ENCODE results near the gene NEMP1.

Gene NEMP1

DNA sequence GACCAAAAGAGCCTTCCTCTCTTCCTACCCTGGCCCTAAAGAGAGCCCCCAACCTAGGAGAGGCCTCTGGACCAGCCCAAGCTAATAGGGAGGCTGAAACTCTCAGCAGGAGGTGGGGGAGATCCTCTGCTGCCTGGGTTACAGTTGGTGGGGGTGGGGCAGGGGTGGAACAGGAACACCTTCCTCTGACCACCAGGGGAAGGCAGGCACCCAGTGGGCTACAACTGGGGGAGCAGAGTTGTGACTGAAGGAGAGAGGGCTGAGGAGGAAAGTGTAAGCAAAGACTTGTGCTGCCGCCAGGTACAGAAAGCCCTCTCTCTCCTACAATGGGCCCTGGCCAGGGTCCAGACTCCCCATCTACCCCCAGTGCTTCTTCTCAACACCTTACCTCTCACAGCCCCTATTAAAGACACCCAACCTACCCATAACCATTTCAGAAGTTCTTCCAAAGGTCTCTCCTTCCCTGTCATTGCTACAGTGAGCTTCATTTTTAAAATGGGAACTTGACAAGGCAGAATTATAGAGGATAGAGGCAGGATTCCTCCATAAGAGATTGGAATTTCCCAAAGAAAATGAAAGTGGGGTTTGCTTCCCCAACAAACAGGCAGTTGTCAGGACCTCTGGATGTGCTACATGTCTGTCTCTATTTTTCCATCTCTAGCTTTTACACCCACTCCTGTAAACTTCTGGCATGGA lies 30.0 kb downstream of the NEMP1 start:
- Histone ChIP-seq H3K36me3 (ENCODE audit: control insufficient read depth in 2 of 2, insufficient read depth in 2 of 2, low read length in 2 of 2) (no peaks in the 10 kb centered on the region), H3K27me3 (ENCODE audit: control insufficient read depth in 1 of 2, insufficient read depth in 2 of 2, low read length in 2 of 2) (no peaks in the 10 kb centered on the region), H3K4me1 (ENCODE audit: control insufficient read depth, insufficient read depth, low read length) (peaks cover 9% of the 10 kb centered on the region), H3K4me3 (ENCODE audit: low read length in 2 of 2) (no peak overlapping the region), H3K9me3 (ENCODE audit: control insufficient read depth in 2 of 2, low read length in 2 of 2) (no peaks in the 10 kb centered on the region), H3K9ac (ENCODE audit: low read length in 2 of 2) (no peak overlapping the region), H3K27ac (ENCODE audit: low read length) (no peak overlapping the region)

DNA sequence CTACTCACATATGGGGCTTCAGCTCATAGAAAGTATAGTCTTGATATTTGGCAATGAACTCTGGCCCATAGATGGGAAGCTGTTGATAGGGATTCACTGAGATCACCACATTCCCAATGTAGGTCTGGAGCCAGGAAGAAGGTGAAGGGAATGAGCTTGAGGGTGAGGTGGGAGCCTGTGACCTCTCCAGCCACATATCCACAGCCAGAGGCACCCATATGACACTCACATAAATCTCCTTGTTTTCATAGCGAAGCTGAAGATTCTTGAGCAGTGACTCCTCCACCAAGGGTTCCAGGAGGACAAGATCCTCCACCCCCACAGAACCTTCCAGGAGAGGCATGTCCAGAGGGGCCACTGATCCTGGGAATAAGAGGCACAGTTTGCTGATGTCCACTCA lies 30.6 kb downstream of the NEMP1 start:
- Histone ChIP-seq H3K27me3 (ENCODE audit: control insufficient read depth in 1 of 2, insufficient read depth in 2 of 2, low read length in 2 of 2) (no peaks in the 10 kb centered on the region), H3K36me3 (ENCODE audit: control insufficient read depth in 2 of 2, insufficient read depth in 2 of 2, low read length in 2 of 2) (no peaks in the 10 kb centered on the region), H3K4me1 (ENCODE audit: control insufficient read depth, insufficient read depth, low read length) (peaks cover 9% of the 10 kb centered on the region), H3K4me3 (ENCODE audit: low read length in 2 of 2) (no peak overlapping the region), H3K9me3 (ENCODE audit: control insufficient read depth in 2 of 2, low read length in 2 of 2) (no peaks in the 10 kb centered on the region), H3K9ac (ENCODE audit: low read length in 2 of 2) (no peak overlapping the region), H3K27ac (ENCODE audit: low read length) (no peak overlapping the region)

GRCh38 chr12:57046947-57047890 lies 31.4 kb downstream of the NEMP1 start:
- H3K9me3 ChIP-seq (ENCODE audit: control insufficient read depth in 2 of 2, low read length in 2 of 2), result no peaks in the 10 kb centered on the region
- H3K27me3 ChIP-seq (ENCODE audit: control insufficient read depth in 1 of 2, insufficient read depth in 2 of 2, low read length in 2 of 2), result no peaks in the 10 kb centered on the region
- H3K9ac ChIP-seq (ENCODE audit: low read length in 2 of 2), result no peak overlapping the region
- H3K27ac ChIP-seq (ENCODE audit: low read length), result no peak overlapping the region
- no peaks in the 10 kb centered on the region for H3K36me3 ChIP-seq (ENCODE audit: control insufficient read depth in 2 of 2, insufficient read depth in 2 of 2, low read length in 2 of 2)
- H3K4me1 ChIP-seq (ENCODE audit: control insufficient read depth, insufficient read depth, low read length), result peaks cover 9% of the 10 kb centered on the region
- no peak overlapping the region for H3K4me3 ChIP-seq (ENCODE audit: low read length in 2 of 2)

- peaks cover 5% of the 10 kb centered on the region for H3K4me1 ChIP-seq (ENCODE audit: control insufficient read depth, insufficient read depth, low read length)
- H3K27me3 ChIP-seq (ENCODE audit: control insufficient read depth in 1 of 2, insufficient read depth in 2 of 2, low read length in 2 of 2), result no peaks in the 10 kb centered on the region
- no peak overlapping the region for H3K4me3 ChIP-seq (ENCODE audit: low read length in 2 of 2)
- no peaks in the 10 kb centered on the region for H3K9me3 ChIP-seq (ENCODE audit: control insufficient read depth in 2 of 2, low read length in 2 of 2)
- H3K9ac ChIP-seq (ENCODE audit: low read length in 2 of 2), result no peak overlapping the region
- no peak overlapping the region for H3K27ac ChIP-seq (ENCODE audit: low read length)
- H3K36me3 ChIP-seq (ENCODE audit: control insufficient read depth in 2 of 2, insufficient read depth in 2 of 2, low read length in 2 of 2), result no peaks in the 10 kb centered on the region
Observed at GRCh38 chr12:57046086-57046791, 32.4 kb downstream of the NEMP1 start.

- H3K4me3 ChIP-seq (ENCODE audit: low read length in 2 of 2), result no peak overlapping the region
- no peaks in the 10 kb centered on the region for H3K27me3 ChIP-seq (ENCODE audit: control insufficient read depth in 1 of 2, insufficient read depth in 2 of 2, low read length in 2 of 2)
- H3K36me3 ChIP-seq (ENCODE audit: control insufficient read depth in 2 of 2, insufficient read depth in 2 of 2, low read length in 2 of 2), result no peaks in the 10 kb centered on the region
- no peak overlapping the region for H3K9ac ChIP-seq (ENCODE audit: low read length in 2 of 2)
- peaks cover under 1% of the 10 kb centered on the region for H3K4me1 ChIP-seq (ENCODE audit: control insufficient read depth, insufficient read depth, low read length)
- H3K9me3 ChIP-seq (ENCODE audit: control insufficient read depth in 2 of 2, low read length in 2 of 2), result no peaks in the 10 kb centered on the region
- H3K27ac ChIP-seq (ENCODE audit: low read length), result no peak overlapping the region
Observed at GRCh38 chr12:57044889-57045288, 33.7 kb downstream of the NEMP1 start.

GRCh38 chr12:57044468-57044867 lies 34.1 kb downstream of the NEMP1 start:
- H3K27me3 ChIP-seq (ENCODE audit: control insufficient read depth in 1 of 2, insufficient read depth in 2 of 2, low read length in 2 of 2), result no peaks in the 10 kb centered on the region
- no peak overlapping the region for H3K9ac ChIP-seq (ENCODE audit: low read length in 2 of 2)
- no peaks in the 10 kb centered on the region for H3K4me1 ChIP-seq (ENCODE audit: control insufficient read depth, insufficient read depth, low read length)
- no peaks in the 10 kb centered on the region for H3K36me3 ChIP-seq (ENCODE audit: control insufficient read depth in 2 of 2, insufficient read depth in 2 of 2, low read length in 2 of 2)
- H3K4me3 ChIP-seq (ENCODE audit: low read length in 2 of 2), result no peak overlapping the region
- no peaks in the 10 kb centered on the region for H3K9me3 ChIP-seq (ENCODE audit: control insufficient read depth in 2 of 2, low read length in 2 of 2)
- no peak overlapping the region for H3K27ac ChIP-seq (ENCODE audit: low read length)

DNA sequence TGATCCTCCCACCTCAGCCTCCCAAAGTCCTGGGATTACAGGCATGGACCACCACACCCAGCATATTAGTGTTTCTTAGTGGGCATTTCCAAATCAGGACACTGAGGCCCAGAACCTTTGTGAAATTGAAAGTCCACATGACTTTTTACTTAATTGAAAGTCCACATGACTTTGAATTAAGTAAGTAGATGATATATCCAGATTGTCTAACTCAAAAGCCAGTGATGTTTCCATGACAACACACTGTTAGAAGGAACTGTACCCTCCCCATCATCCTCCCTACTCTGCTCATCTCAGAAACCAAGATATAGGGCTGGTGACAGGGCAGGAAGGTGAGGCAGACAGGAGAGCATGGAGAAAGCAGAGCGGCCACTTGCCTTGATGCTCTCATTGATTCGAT lies 35.9 kb downstream of the NEMP1 start:
- H3K27ac ChIP-seq (ENCODE audit: low read length), result no peak overlapping the region
- no peaks in the 10 kb centered on the region for H3K4me1 ChIP-seq (ENCODE audit: control insufficient read depth, insufficient read depth, low read length)
- no peaks in the 10 kb centered on the region for H3K36me3 ChIP-seq (ENCODE audit: control insufficient read depth in 2 of 2, insufficient read depth in 2 of 2, low read length in 2 of 2)

DNA sequence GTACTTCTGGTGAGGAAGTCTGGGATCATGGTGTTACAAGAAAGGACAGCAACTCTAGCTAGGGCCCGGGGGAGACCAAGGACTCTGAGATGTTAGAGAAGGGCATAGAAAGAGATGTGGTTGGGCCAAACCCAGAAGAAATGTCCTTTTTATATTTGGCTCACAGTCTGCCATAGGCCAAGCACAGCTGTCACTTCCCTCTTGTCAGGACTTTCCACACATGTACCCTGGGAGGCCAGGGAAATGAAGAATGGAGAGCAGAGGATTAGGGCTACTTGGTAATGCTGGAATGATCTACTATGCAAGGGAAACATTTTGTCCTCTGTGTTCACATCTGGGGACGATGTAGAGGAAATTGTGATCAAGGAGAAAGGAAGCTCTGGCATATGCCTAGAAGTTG lies 37.8 kb downstream of the NEMP1 start:
- H3K9me3 ChIP-seq (ENCODE audit: control insufficient read depth in 2 of 2, low read length in 2 of 2), result no peaks in the 10 kb centered on the region
- no peaks in the 10 kb centered on the region for H3K27me3 ChIP-seq (ENCODE audit: control insufficient read depth in 1 of 2, insufficient read depth in 2 of 2, low read length in 2 of 2)
- H3K27ac ChIP-seq (ENCODE audit: low read length), result no peak overlapping the region
- no peak overlapping the region for H3K4me3 ChIP-seq (ENCODE audit: low read length in 2 of 2)
- no peak overlapping the region for H3K9ac ChIP-seq (ENCODE audit: low read length in 2 of 2)
- H3K36me3 ChIP-seq (ENCODE audit: control insufficient read depth in 2 of 2, insufficient read depth in 2 of 2, low read length in 2 of 2), result no peaks in the 10 kb centered on the region
- no peaks in the 10 kb centered on the region for H3K4me1 ChIP-seq (ENCODE audit: control insufficient read depth, insufficient read depth, low read length)

More for the DNA sequence above, 35.9 kb downstream of the NEMP1 start:
- Histone ChIP-seq H3K9me3 (ENCODE audit: control insufficient read depth in 2 of 2, low read length in 2 of 2) (no peaks in the 10 kb centered on the region), H3K4me3 (ENCODE audit: low read length in 2 of 2) (no peak overlapping the region), H3K9ac (ENCODE audit: low read length in 2 of 2) (no peak overlapping the region), H3K27me3 (ENCODE audit: control insufficient read depth in 1 of 2, insufficient read depth in 2 of 2, low read length in 2 of 2) (no peaks in the 10 kb centered on the region)

DNA sequence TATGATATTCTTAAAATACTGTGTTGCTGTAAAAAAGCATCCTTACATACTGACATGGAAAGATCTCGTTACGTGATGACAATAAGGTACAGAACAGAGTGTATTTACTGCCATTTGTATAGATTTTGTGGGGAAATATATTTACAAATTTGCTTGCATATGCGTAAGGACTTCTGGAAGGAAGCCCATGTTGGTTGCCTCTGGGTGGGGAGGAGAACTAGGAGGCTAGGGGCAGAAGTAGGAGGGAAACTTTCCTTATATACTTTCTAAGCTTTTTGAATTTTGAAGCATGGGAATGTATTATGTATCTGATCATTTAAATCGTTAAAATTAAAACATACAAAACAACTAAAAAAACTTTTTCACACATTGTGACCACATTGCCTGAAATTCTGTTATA lies 38.4 kb downstream of the NEMP1 start:
- Histone ChIP-seq H3K27ac (ENCODE audit: low read length) (no peak overlapping the region), H3K27me3 (ENCODE audit: control insufficient read depth in 1 of 2, insufficient read depth in 2 of 2, low read length in 2 of 2) (no peaks in the 10 kb centered on the region), H3K9ac (ENCODE audit: low read length in 2 of 2) (no peak overlapping the region), H3K36me3 (ENCODE audit: control insufficient read depth in 2 of 2, insufficient read depth in 2 of 2, low read length in 2 of 2) (no peaks in the 10 kb centered on the region), H3K4me1 (ENCODE audit: control insufficient read depth, insufficient read depth, low read length) (no peaks in the 10 kb centered on the region), H3K9me3 (ENCODE audit: control insufficient read depth in 2 of 2, low read length in 2 of 2) (no peaks in the 10 kb centered on the region), H3K4me3 (ENCODE audit: low read length in 2 of 2) (no peak overlapping the region)

- Histone ChIP-seq H3K36me3 (ENCODE audit: control insufficient read depth in 2 of 2, insufficient read depth in 2 of 2, low read length in 2 of 2) (no peaks in the 10 kb centered on the region), H3K27ac (ENCODE audit: low read length) (no peak overlapping the region), H3K27me3 (ENCODE audit: control insufficient read depth in 1 of 2, insufficient read depth in 2 of 2, low read length in 2 of 2) (no peaks in the 10 kb centered on the region), H3K9ac (ENCODE audit: low read length in 2 of 2) (no peak overlapping the region), H3K9me3 (ENCODE audit: control insufficient read depth in 2 of 2, low read length in 2 of 2) (no peaks in the 10 kb centered on the region), H3K4me1 (ENCODE audit: control insufficient read depth, insufficient read depth, low read length) (no peaks in the 10 kb centered on the region), H3K4me3 (ENCODE audit: low read length in 2 of 2) (no peak overlapping the region)
Observed at GRCh38 chr12:57039016-57039798, 39.4 kb downstream of the NEMP1 start.

All from stomach smooth muscle (tissue), 2 donors.